ENCODE data around the gene UBE2L5.

Gene UBE2L5

GRCh38 chr13:30477346-30478195, 55.3 kb downstream of the UBE2L5 start:
- no peak for DNase-seq (ENCODE audit: low read depth)

All from activated T-cell treated with anti-CD3 and anti-CD28 coated beads for 1 hour (primary cell).